Lung microvascular endothelial cell (primary cell): ENCODE results near the gene C10orf71. TPM values are rescaled to one million over a fixed set of nuclear protein-coding genes. Genes with fewer than 3 reads are reported as not detected.

Experiments
- DNase-seq, 2 donors: peaks; one replicate each; pipeline versions ENCODE4 v3.0.0 to v3.0.0-alpha.2; 2010; ENCODE audit warnings: low read depth in 2 of 2
- total RNA-seq: library from RNA; depleted of rRNA; stranded (reverse); fragments of >200 nt; gene quantifications from 2 replicates; pipeline ENCODE4 v1.2.1, GENCODE V29; 2014

Gene C10orf71
- total RNA-seq, 1 donor from 2014 or later, result not detected

GRCh38 chr10:49335364-49335972 is 36.5 kb downstream of the C10orf71 start:
- DNase-seq, result no peak

GRCh38 chr10:49338604-49339003 is 39.6 kb downstream of the C10orf71 start:
- no peak for DNase-seq

DNA sequence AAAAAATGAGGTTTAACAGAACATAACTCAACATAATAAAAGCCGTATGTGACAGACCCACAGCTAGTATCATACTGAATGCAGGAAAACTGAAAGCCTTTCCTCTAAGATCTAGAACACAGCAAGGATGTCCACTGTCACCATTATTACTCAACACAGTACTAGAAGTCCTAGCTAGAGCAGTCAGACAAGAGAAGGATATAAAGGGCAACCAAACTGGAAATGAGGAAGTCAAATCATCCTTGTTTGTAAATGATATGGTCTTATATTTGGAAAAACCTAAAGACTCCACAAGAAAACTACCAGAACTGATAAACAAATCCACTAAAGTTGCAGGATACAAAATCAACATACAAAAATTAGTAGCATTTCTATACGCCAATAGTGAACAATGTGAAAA is 45.9 kb downstream of the C10orf71 start:
- no peak for DNase-seq

GRCh38 chr10:49347342-49347741 is 48.4 kb downstream of the C10orf71 start:
- DNase-seq, result no peak

DNA sequence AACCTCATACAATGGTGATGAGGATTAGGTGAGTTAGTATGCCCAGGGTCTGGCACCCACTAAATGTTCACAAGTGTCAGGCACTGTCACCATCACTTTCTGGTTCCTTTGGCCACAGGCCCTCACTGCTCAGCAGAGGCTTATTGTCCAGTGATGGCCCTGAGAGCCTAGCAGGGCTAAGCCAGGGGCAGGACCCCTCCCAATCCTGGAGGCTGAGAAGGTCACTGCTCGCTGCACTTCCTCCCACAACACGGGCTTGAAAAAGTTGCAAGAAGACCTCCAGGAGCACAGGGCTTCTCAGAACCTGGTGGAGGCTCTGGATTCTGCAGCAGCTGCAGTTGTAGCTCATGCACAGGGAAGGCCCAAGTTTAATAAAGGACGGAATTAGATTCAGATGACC is 48.9 kb downstream of the C10orf71 start:
- no peak for DNase-seq

DNA sequence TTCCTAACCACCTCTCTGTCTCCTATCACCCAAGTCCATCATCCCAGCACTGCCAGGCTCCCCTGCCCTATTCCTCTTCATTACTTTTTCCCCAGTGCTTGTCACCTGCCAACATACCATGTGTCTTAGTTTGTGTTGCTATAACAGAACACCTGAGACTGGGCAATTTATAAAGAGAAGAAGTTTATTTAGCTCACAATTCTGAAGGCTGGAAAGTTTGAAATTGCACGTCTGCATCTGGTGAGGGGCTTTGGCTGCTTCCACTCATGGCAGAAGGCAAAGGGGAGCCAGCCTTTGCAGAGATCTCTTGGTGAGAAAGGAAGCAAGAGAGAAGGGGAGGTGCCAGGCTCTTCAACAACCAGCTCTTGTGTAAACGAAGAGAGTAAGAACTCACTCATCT is 49.6 kb downstream of the C10orf71 start:
- no peak for DNase-seq

DNA sequence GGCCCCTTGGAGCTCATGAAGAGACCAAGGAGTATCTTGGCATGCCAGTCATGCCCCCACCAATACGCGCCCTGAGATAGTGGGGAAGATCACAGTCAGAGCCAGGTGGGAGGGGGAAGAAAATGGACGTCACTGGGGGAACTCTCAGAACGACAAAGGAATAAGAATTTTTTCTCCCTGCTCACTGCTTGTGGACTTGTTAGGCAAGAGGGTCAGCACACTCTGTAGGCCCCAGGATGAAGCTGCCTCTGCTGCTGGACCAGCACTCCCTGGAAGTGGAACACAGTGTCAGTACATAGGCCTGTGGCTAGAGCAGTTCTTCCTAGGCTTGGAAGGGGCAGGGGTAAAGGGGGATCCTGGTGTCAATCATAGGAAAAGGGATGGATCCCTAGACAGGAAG is 50.4 kb downstream of the C10orf71 start:
- DNase-seq, result no peak

GRCh38 chr10:49350138-49350537 is 51.2 kb downstream of the C10orf71 start:
- no peak for DNase-seq

DNA sequence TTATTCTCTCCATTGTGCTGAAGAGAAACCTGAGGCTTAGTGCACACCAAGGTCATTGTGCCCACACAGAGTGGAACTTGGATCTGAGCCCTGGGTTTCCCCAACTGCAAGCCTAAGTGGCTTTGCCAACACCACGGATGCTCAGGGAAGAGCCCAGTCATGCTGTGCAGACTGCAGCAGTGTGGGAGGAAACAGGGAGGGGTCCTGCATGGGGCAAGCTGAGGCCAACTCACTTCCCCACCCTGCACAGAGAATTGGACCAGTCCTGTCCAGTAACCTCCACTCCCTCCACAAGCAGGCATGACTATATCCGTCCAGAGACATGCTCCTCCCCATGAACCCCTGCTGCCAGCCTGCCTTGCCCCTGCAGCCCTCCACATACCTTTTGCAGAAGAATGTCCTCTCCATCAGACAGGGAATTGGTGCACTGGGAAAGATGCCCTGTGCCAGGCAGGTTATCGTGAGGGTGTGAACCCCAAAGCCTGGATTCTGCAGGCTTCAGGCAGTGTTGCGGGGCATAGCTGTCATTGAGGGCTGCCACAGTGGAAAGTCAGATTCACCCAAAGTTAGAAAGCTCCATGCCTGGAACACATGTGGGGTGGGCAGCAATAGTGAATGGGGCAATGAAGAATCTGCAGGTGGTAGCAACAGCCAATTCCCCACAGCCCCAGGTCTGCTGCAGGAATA is 52.0 kb downstream of the C10orf71 start:
- no peak for DNase-seq

GRCh38 chr10:49351669-49352068 is 52.7 kb downstream of the C10orf71 start:
- DNase-seq, result no peak

DNA sequence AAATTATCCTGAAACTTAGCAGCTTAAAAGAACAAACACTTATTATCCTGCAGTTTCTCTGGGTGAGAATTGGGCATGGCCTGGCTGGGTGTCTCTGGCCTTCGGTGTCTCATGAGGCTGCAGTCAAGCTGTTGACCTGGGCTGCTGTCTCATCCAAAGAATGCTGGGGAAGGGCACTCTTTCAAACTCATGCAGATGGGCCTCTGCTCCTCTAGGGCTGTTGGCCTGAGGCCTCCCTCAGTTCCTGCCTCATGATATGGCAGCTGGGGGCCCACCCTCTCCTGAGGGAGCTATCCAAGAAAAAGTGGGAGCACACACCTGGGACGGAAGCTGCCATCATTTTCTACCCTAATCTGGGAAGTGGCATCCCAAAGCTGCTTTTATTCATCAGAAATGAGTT is 53.4 kb downstream of the C10orf71 start:
- no peak for DNase-seq

DNA sequence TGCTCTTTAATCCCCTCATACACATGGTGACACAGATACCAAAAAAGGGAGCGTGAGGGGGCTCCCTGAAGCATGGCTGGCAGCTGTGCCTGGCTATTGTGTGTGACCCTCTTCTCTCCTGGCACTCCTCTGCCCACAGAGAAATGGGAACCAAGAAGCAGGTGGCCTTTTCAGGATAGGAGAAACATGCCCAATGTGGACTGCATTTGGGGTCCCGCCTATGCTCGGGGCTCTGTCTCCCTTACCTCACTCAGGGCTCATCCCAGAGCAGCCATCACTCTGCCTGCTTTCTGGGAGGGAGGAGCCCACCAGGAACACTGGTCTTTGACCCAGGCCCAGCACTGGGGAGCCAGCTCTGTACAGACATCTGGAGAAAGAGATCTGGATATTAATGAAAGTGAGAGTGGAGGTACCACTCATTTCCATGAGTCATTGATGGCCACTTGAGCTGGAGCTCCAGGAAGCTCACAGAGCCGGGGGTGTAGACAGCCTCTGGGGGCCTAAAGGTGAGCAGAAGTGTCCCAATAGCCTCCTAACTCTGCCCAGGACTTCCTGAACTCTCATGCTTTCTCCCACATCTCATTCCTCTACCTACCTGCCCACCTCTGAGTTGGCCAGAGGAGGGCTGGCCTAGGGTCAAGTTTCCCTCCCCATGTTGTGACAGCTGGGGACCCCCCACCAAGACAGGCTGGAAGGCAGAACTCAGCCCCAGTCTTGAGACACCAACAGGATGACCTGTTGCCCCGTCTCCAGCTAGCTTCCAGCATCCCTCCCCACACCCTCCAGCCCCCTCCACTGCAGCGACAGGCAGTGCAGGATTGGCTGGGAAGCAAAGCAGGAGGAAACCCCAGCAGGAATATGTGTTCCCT is 54.3 kb downstream of the C10orf71 start:
- no peak for DNase-seq

- no peak for DNase-seq
Measured at GRCh38 chr10:49353895-49354566, 55.1 kb downstream of the C10orf71 start.

GRCh38 chr10:49354593-49354992 is 55.6 kb downstream of the C10orf71 start:
- no peak for DNase-seq

DNA sequence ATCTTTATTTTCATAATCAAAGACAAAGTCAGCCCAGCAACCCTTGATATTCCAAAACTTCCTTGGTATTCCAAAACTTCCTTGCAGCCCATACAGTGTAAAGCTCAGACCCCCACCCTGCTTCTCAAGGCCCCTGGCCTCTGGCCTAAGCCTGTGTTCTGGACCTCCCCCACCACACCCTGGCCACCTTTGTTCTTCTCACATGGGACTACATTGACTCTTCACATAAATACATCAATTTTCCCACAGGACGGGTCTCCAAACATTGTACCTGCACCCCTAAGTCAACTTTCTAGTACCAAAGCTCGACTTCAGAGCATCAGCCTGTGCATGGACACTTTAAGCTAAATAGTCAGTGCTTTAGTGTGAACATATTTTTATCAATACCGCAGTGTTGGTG is 56.3 kb downstream of the C10orf71 start:
- no peak for DNase-seq

DNA sequence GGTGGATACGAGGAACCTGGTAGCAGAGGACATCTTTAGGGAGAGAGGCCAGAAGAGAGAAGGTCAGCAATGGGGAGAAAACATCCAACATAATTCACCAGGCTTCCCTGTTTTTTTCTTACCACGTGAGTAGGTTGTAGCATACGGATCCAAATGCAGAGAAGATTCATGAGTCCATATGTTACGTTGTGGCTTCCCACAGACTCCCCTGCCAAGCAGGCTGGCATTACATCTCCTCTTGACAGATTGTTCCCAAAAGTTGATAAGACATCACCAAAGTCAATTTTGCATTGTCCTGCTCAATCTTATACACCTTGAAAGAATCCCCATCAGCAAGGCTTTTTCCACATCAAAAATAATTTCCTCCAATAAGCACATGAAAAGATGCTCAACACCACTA is 57.2 kb downstream of the C10orf71 start:
- DNase-seq, result no peak

- DNase-seq, result no peak
Measured at GRCh38 chr10:49356944-49357343, 58.0 kb downstream of the C10orf71 start.

DNA sequence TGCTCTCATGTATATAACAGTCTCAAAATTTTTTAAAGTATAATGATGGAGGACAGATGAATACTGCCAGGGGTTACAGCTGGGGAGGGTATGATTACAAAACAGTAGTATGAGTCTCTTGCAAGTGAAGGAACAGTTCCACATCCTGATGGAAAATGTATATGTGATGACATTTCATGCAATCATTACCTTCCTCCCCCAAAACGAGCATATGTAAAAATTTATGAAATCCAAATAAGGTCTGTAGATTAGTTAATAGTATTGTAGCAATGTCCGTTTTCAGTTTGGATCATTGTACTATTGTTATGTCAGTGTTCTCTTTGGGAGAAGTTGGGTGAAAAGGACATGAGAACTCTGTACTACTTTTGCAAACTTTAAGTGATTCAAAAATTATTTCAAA is 58.9 kb downstream of the C10orf71 start:
- no peak for DNase-seq

DNA sequence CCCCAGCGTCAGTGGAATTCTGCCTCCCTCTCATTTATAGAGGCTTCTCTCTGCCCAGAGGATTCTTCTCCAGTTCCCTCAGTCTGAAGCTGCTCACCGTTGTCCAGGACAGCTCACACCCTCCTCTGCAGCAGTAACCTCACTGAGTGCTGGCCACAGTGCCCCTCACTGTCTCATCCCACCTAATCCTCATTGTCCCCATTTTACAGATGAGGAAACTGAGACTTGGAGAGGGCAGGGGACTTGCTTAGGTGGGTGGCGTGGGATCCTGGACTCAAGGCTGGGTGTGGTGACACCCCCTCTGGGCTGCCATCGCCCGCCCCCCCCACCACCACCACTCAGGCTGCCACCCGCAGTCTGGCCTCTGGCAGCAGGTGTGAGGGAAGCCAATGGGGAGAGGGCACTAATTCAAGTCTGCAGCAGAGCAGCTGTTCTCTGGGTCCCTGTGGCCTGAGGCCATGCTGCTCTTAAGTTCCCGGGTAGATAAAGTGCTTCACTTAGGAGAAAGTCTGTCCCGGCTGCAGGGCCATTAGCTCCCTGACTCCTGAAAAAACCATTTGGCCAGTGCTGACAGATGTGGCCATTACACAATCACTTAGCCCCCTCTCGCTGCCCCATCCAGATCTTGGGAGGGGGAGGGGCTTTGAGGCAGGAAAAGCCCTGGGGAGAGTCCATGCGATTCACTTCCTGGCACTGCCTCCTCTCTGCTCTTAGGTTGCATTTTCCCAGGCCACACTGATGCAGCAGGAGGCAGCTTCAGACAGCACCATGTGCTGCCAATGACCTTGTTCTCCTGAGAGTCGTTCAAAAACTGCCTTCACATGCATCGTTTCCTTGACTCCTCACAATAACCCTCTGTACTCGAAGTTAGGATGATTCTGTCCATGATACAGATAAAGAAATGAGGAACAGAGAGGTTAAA is 60.6 kb downstream of the C10orf71 start:
- DNase-seq, result peak; percentile 54 to 60

- DNase-seq, result peak in 1 of 2 donors; percentile 18
Measured at GRCh38 chr10:49360271-49361177, 61.6 kb downstream of the C10orf71 start.
